Common myeloid progenitor, CD34-positive (primary cell): ENCODE results near the gene ENOX2.

ENCODE experiments used
- CTCF ChIA-PET: fragments of 350-600 bp; sonication (Branson Sonifier 250); formaldehyde crosslinking; loops from one replicate; lab custom pipeline; 2021; ENCODE audit warnings: antibody characterized with exemption; lab: Charles Lee
- POLR2A ChIA-PET: fragments of 350-600 bp; sonication (Branson Sonifier 250); formaldehyde crosslinking; loops from one replicate; lab custom pipeline; 2021; ENCODE audit warnings: antibody characterized with exemption; lab: Charles Lee
- DNase-seq, 3 donors: peaks; one replicate each; pipeline versions ENCODE4 v3.0.0 to v3.0.0-alpha.2; 2013
- H3K27ac ChIP-seq, 2 experiments: 1 replicate in 1 of 2; 2 replicates in 1 of 2; pipeline ENCODE4 v1.7.0; 2013; ENCODE audit warnings: inconsistent platforms in 2 of 2, low read length in 2 of 2, mild to moderate bottlenecking in 2 of 2, low read depth in 1 of 2, moderate library complexity in 1 of 2; ENCODE audit not compliant: severe bottlenecking in 2 of 2, insufficient read depth in 1 of 2, poor library complexity in 1 of 2
- H3K27me3 ChIP-seq, 5 experiments: replicated peaks in 2 of 5; 1 replicate in 3 of 5; 2 replicates in 2 of 5; pipeline versions ENCODE4 v1.6.1 to v1.7.0; 2013; ENCODE audit warnings: low read length in 4 of 5, mild to moderate bottlenecking in 2 of 5, moderate library complexity in 2 of 5, inconsistent platforms in 1 of 5; ENCODE audit not compliant: insufficient read depth in 5 of 5, control insufficient read depth in 4 of 5
- H3K36me3 ChIP-seq, 4 experiments: 1 replicate in 2 of 4; 2 replicates in 2 of 4; pipeline versions ENCODE4 v1.6.1 to v1.7.0; 2013; ENCODE audit warnings: low read length in 3 of 4, control low read depth in 1 of 4, mild to moderate bottlenecking in 1 of 4; ENCODE audit not compliant: control insufficient read depth in 4 of 4, insufficient read depth in 4 of 4
- H3K4me1 ChIP-seq, 4 experiments: 1 replicate in 3 of 4; 2 replicates in 1 of 4; pipeline versions ENCODE4 v1.6.1 to v1.7.1; 2013; ENCODE audit warnings: low read length in 3 of 4, mild to moderate bottlenecking in 3 of 4, control low read depth in 1 of 4, inconsistent platforms in 1 of 4, moderate library complexity in 1 of 4; ENCODE audit not compliant: control insufficient read depth in 4 of 4, insufficient read depth in 4 of 4; ENCODE audit errors: control extremely low read depth in 1 of 4
- H3K4me3 ChIP-seq, 7 experiments: 1 replicate in 4 of 7; 2 replicates in 3 of 7; pipeline versions ENCODE4 v1.5.1 to v1.7.0; 2013; ENCODE audit warnings: mild to moderate bottlenecking in 7 of 7, low read length in 6 of 7, moderate library complexity in 6 of 7, inconsistent platforms in 2 of 7, low read depth in 2 of 7, control low read depth in 1 of 7; ENCODE audit not compliant: insufficient read depth in 4 of 7, control insufficient read depth in 1 of 7; ENCODE audit errors: extremely low read depth in 1 of 7
- H3K9me3 ChIP-seq, 5 experiments: 1 replicate in 4 of 5; 2 replicates in 1 of 5; pipeline versions ENCODE4 v1.6.1 to v1.7.1; 2013; ENCODE audit warnings: low read length in 4 of 5, mild to moderate bottlenecking in 2 of 5, inconsistent platforms in 1 of 5, low read depth in 1 of 5, moderate library complexity in 1 of 5; ENCODE audit not compliant: control insufficient read depth in 4 of 5, insufficient read depth in 2 of 5; ENCODE audit errors: control extremely low read depth in 1 of 5
- WGBS: methylation state at CpG from one replicate; pipeline ENCODE4 v1.1.5; 2013; ENCODE audit not compliant: insufficient coverage; 5-methylcytosine and 5-hydroxymethylcytosine counted together

ENOX2 gene

GRCh38 chrX:130896802-130897501, 6.1 kb downstream of the ENOX2 start:
- ChIA-PET CTCF (no interaction called here), POLR2A (no interaction called here)
- no peak for DNase-seq
- Histone ChIP-seq H3K27me3 (no peaks in the 10 kb centered on the region), H3K27ac (no peak overlapping the region), H3K36me3 (peaks cover 0 to 2% (median 0%) of the 10 kb centered on the region in 4 experiments), H3K4me1 (peaks cover 0 to 4% (median 3%) of the 10 kb centered on the region in 4 experiments), H3K9me3 (no peaks in the 10 kb centered on the region), H3K4me3 (no peak overlapping the region)
- WGBS: 94% methylated on average over 8 of the region's 9 CpGs

DNA sequence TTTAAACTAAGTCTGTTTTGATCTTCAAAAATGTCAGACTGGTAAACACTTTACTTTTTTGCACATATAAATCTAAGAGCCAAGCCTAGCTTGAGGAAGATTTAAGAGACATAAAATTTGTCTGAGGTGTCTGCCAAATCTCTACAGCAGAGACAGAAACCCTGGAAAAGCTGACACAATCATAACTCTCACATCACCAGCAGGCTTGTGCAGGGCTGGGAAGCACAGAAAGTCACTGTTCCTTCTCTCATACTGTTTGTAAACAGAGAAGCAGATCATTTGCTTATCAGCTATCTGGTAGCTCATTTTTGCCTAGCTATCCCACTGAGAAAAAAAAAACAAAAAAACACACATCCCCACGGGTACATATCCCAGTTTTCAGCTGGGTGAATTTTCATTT, 7.0 kb downstream of the ENOX2 start:
- Histone ChIP-seq H3K4me3 (no peak overlapping the region), H3K27me3 (no peaks in the 10 kb centered on the region), H3K36me3 (peaks cover 0 to 2% (median 0%) of the 10 kb centered on the region in 4 experiments), H3K27ac (no peak overlapping the region), H3K9me3 (no peaks in the 10 kb centered on the region), H3K4me1 (peaks cover 0 to 1% (median 0%) of the 10 kb centered on the region in 4 experiments)
- CTCF ChIA-PET: interaction anchor here (0.9 kb wide), 1 partner anchor 11 kb away, joined by 3 read pairs; no protein-coding TSS in a partner anchor
- WGBS: 43% methylated on average over 1 of the region's 1 CpG
- no peak for DNase-seq
- POLR2A ChIA-PET: no interaction called here

- Histone ChIP-seq H3K36me3 (peaks cover 0 to 2% (median 0%) of the 10 kb centered on the region in 4 experiments), H3K4me1 (peaks cover 0 to 1% (median 0%) of the 10 kb centered on the region in 4 experiments), H3K4me3 (no peak overlapping the region), H3K9me3 (no peaks in the 10 kb centered on the region), H3K27me3 (no peaks in the 10 kb centered on the region), H3K27ac (no peak overlapping the region)
- ChIA-PET CTCF (interaction anchor here (0.9 kb wide), 1 partner anchor 11 kb away, joined by 3 read pairs; no protein-coding TSS in a partner anchor), POLR2A (no interaction called here)
- WGBS: 71% methylated on average over 1 of the region's 2 CpGs
- no peak for DNase-seq
These were observed 7.7 kb downstream of the ENOX2 start for GRCh38 chrX:130895299-130895698.

- H3K4me3 ChIP-seq: no peak overlapping the region
- H3K4me1 ChIP-seq: peaks cover 0 to 1% (median 0%) of the 10 kb centered on the region in 4 experiments
- no peak for DNase-seq
- no peaks in the 10 kb centered on the region for H3K9me3 ChIP-seq
- CTCF ChIA-PET: no interaction called here
- 69% methylated on average over 4 of the region's 4 CpGs for WGBS
- H3K36me3 ChIP-seq: no peaks in the 10 kb centered on the region
- POLR2A ChIA-PET: no interaction called here
- no peak overlapping the region for H3K27ac ChIP-seq
- no peaks in the 10 kb centered on the region for H3K27me3 ChIP-seq
These were observed 9.5 kb downstream of the ENOX2 start for GRCh38 chrX:130893356-130894085.

DNA sequence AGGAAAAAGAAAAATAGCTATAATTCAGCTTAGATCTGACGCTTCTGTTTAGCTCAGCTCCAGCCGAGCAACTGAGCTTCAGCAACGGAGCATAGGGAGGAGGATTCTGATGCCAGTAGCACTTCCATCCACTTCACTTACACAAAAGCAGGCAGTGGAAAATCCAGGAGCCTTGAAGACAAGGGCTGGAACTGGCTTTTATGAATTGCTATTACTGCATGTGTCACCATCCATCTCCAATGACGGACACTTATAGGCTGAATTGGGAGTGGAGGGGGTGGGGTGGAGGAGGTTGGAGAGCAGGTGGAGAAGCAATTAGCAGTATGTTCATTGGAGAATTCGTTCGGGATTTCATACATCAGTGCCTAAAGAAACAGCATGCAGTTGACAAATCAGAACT, 15.6 kb downstream of the ENOX2 start:
- no peak for DNase-seq
- H3K9me3 ChIP-seq: no peaks in the 10 kb centered on the region
- POLR2A ChIA-PET: no interaction called here
- CTCF ChIA-PET: no interaction called here
- H3K27ac ChIP-seq: no peak overlapping the region
- H3K36me3 ChIP-seq: no peaks in the 10 kb centered on the region
- H3K4me1 ChIP-seq: no peaks in the 10 kb centered on the region
- WGBS: 90% methylated on average over 2 of the region's 6 CpGs
- no peak overlapping the region for H3K4me3 ChIP-seq
- H3K27me3 ChIP-seq: no peaks in the 10 kb centered on the region

- H3K36me3 ChIP-seq: no peaks in the 10 kb centered on the region
- no peaks in the 10 kb centered on the region for H3K27me3 ChIP-seq
- DNase-seq: no peak
- POLR2A ChIA-PET: no interaction called here
- H3K4me1 ChIP-seq: no peaks in the 10 kb centered on the region
- CTCF ChIA-PET: no interaction called here
- WGBS: 89% methylated on average over 2 of the region's 5 CpGs
- no peak overlapping the region for H3K4me3 ChIP-seq
- no peaks in the 10 kb centered on the region for H3K9me3 ChIP-seq
- H3K27ac ChIP-seq: no peak overlapping the region
These were observed 17.0 kb downstream of the ENOX2 start for GRCh38 chrX:130885996-130886395.

DNA sequence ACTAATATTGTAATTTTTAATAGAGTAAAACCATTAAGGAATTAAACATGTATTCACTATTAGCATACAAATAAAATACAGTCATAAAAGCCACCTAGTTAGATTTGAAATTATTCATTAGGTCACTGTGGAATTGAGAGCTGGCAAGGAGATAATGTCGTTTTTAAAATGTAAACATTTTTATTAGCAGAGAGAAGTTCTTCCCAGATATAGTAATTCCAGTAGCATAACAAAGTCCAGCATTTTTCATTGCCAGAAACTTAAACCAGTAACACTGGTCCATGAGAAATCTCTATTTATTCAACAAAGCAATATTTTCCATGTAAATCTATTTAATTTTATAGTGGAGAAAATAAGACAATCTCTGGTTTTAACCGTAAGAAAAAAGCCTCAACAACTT, 17.5 kb downstream of the ENOX2 start:
- ChIA-PET CTCF (no interaction called here), POLR2A (no interaction called here)
- DNase-seq: no peak
- H3K27me3 ChIP-seq: no peaks in the 10 kb centered on the region
- no peaks in the 10 kb centered on the region for H3K36me3 ChIP-seq
- no CpG with 5 or more reads among the region's 2 CpGs for WGBS
- no peaks in the 10 kb centered on the region for H3K9me3 ChIP-seq
- H3K4me1 ChIP-seq: no peaks in the 10 kb centered on the region
- no peak overlapping the region for H3K27ac ChIP-seq
- H3K4me3 ChIP-seq: no peak overlapping the region
